Sigmoid colon (tissue), 7 donors: Measurements from ENCODE around the gene LRRTM4. TPM values are rescaled to one million over a fixed set of nuclear protein-coding genes. Genes with fewer than 3 reads are reported as not detected.

ENCODE experiments used
- DNase-seq: peaks from one replicate; pipeline ENCODE4 v3.0.0-alpha.2; 2019
- H3K27ac ChIP-seq, 4 donors: fragments of 200-600 bp; sonication (generic); one replicate each; pipeline ENCODE4 v1.5.1; 2016 to 2019; ENCODE audit warnings: mild to moderate bottlenecking in 1 of 4
- H3K27me3 ChIP-seq, 3 donors: fragments of 200-600 bp; sonication (generic); one replicate each; pipeline ENCODE4 v1.5.1; 2019; ENCODE audit warnings: mild to moderate bottlenecking in 1 of 3
- H3K36me3 ChIP-seq, 4 donors: fragments of 200-600 bp; sonication (generic); one replicate each; pipeline ENCODE4 v1.5.1; 2016 to 2019
- H3K4me1 ChIP-seq, 4 donors: fragments of 200-600 bp; sonication (generic); one replicate each; pipeline ENCODE4 v1.5.1; 2017 to 2019
- H3K4me3 ChIP-seq, 4 donors: fragments of 200-600 bp; sonication (generic); one replicate each; pipeline ENCODE4 v1.5.1; 2017 to 2019; ENCODE audit warnings: mild to moderate bottlenecking in 2 of 4, moderate library complexity in 1 of 4
- H3K9me3 ChIP-seq, 4 donors: fragments of 200-600 bp in 3 of 4; sonication (generic) in 3 of 4; one replicate each; pipeline versions ENCODE4 v1.5.1 to v1.6.1; 2013 to 2019
- CTCF ChIP-seq, 4 experiments: fragments of 450-650 bp in 3 of 4; fragments of 200-600 bp in 1 of 4; IDR thresholded peaks; one replicate each; pipeline ENCODE4 v1.5.1; 2016 to 2019; ENCODE audit warnings: antibody characterized with exemption in 4 of 4, mild to moderate bottlenecking in 3 of 4, moderate library complexity in 2 of 4
- EP300 ChIP-seq, 4 donors: sonication (generic); formaldehyde crosslinking; IDR thresholded peaks; one replicate each; pipeline ENCODE4 v1.6.1; 2017; ENCODE audit warnings: antibody characterized with exemption in 4 of 4
- POLR2A ChIP-seq, 2 donors: fragments of 450-650 bp; IDR thresholded peaks; one replicate each; pipeline ENCODE4 v1.6.1; 2016; ENCODE audit warnings: antibody characterized with exemption in 2 of 2, mild to moderate bottlenecking in 2 of 2, moderate library complexity in 2 of 2
- POLR2AphosphoS5 ChIP-seq, 4 donors: sonication (generic); formaldehyde crosslinking; IDR thresholded peaks; one replicate each; pipeline ENCODE4 v1.6.1; 2017; ENCODE audit warnings: antibody characterized with exemption in 4 of 4
- WGBS, 2 donors: extraction: QIAGEN DNeasy Blood & Tissue Kit; methylation state at CpG; one replicate each; pipeline ENCODE4 v1.1.7; 2013; 5-methylcytosine and 5-hydroxymethylcytosine counted together
- intact Hi-C: fragments of 100-400 bp; cut with DNase I; formaldehyde crosslinking; loops from one replicate; pipeline ENCODE4 v1.15.1; 2023
- polyA plus RNA-seq, 3 donors: library from polyadenylated mRNA; stranded (reverse); fragments of 200-250 nt; gene quantifications; one replicate each; pipeline ENCODE4 v1.2.3, GENCODE V29; 2013
- total RNA-seq, 4 donors: library from RNA; depleted of rRNA; stranded (reverse); fragments of >200 nt; gene quantifications; one replicate each; pipeline ENCODE4 v1.1.0, GENCODE V29; 2016
- donor health status: healthy with polysubstance abuse.
- donor health status: Bipolar disorder and iron deficiency.
- donor health status: healthy.

LRRTM4 gene
- total and polyA plus RNA-seq, 7 donors: 0.17 to 1.1 (median 0.55) TPM; not detected in 2

- DNase-seq: no peak
- Histone ChIP-seq H3K36me3 (no peaks in the 10 kb centered on the region), H3K4me1 (no peaks in the 10 kb centered on the region), H3K27me3 (no peaks in the 10 kb centered on the region), H3K27ac (no peak overlapping the region), H3K4me3 (no peak overlapping the region), H3K9me3 (no peaks in the 10 kb centered on the region)
- TF ChIP-seq POLR2AphosphoS5 (IDR thresholded peaks at IDR 0.05): no peak
- TF ChIP-seq CTCF (IDR thresholded peaks at IDR 0.05): no peak
- no peak for TF ChIP-seq POLR2A (IDR thresholded peaks at IDR 0.05)
- TF ChIP-seq EP300 (IDR thresholded peaks at IDR 0.05): no peak
- intact Hi-C loops: no loop called here
- WGBS, 2 donors: 82 to 86% methylated on average over 14 of the region's 14 CpGs
Observed at GRCh38 chr2:76748581-76749296, 773.4 kb downstream of the LRRTM4 start.

- intact Hi-C loops: no loop called here
- Histone ChIP-seq H3K4me3 (no peak overlapping the region), H3K27ac (no peak overlapping the region), H3K27me3 (no peaks in the 10 kb centered on the region), H3K36me3 (no peaks in the 10 kb centered on the region), H3K4me1 (no peaks in the 10 kb centered on the region), H3K9me3 (no peaks in the 10 kb centered on the region)
- no peak for TF ChIP-seq POLR2A (IDR thresholded peaks at IDR 0.05)
- TF ChIP-seq EP300 (IDR thresholded peaks at IDR 0.05): no peak
- 90 to 91% methylated on average over 2 of the region's 2 CpGs for WGBS, 2 donors
- no peak for DNase-seq
Observed at GRCh38 chr2:76745605-76746004, 776.6 kb downstream of the LRRTM4 start.

- intact Hi-C loops: no loop called here
- no peaks in the 10 kb centered on the region for H3K9me3 ChIP-seq
- no peak for DNase-seq
- no peaks in the 10 kb centered on the region for H3K36me3 ChIP-seq
- 80 to 83% methylated on average over 1 of the region's 1 CpG for WGBS, 2 donors
- H3K27ac ChIP-seq: no peak overlapping the region
- no peak overlapping the region for H3K4me3 ChIP-seq
- no peaks in the 10 kb centered on the region for H3K27me3 ChIP-seq
- no peak for TF ChIP-seq CTCF (IDR thresholded peaks at IDR 0.05)
- no peak for TF ChIP-seq POLR2AphosphoS5 (IDR thresholded peaks at IDR 0.05)
- TF ChIP-seq POLR2A (IDR thresholded peaks at IDR 0.05): no peak
- TF ChIP-seq EP300 (IDR thresholded peaks at IDR 0.05): no peak
- no peaks in the 10 kb centered on the region for H3K4me1 ChIP-seq
Observed at GRCh38 chr2:76737607-76738006, 784.6 kb downstream of the LRRTM4 start.

- Histone ChIP-seq H3K4me3 (no peak overlapping the region), H3K27ac (no peak overlapping the region), H3K9me3 (no peaks in the 10 kb centered on the region), H3K36me3 (no peaks in the 10 kb centered on the region), H3K27me3 (no peaks in the 10 kb centered on the region), H3K4me1 (no peaks in the 10 kb centered on the region)
- no peak for DNase-seq
- TF ChIP-seq POLR2AphosphoS5 (IDR thresholded peaks at IDR 0.05): no peak
- no peak for TF ChIP-seq CTCF (IDR thresholded peaks at IDR 0.05)
- no peak for TF ChIP-seq POLR2A (IDR thresholded peaks at IDR 0.05)
- TF ChIP-seq EP300 (IDR thresholded peaks at IDR 0.05): no peak
- intact Hi-C loops: no loop called here
Observed at GRCh38 chr2:76733736-76734135, 788.4 kb downstream of the LRRTM4 start.

DNA sequence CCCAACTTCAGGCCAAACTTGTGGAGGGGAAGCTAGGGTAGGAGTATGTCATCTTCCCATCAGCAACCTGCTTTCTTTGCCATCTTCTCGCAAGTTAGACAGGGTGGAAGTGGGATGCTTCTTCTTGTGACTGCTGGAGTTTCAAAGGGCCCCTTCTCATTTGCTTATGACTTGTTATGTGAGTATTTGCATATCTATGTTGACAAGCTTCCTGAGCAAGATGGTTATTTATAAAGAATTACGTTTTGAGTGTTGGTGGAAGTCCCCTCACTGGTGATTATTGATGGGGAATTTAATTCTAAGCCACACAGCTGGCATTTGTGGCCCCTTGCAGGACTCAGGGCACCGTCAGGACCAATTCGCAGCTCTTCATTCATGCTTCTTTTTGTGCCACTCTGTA lies 791.0 kb downstream of the LRRTM4 start:
- intact Hi-C loops: no loop called here
- Histone ChIP-seq H3K27me3 (no peaks in the 10 kb centered on the region), H3K9me3 (no peaks in the 10 kb centered on the region), H3K36me3 (no peaks in the 10 kb centered on the region), H3K4me3 (no peak overlapping the region), H3K27ac (no peak overlapping the region), H3K4me1 (no peaks in the 10 kb centered on the region)
- no peak for TF ChIP-seq CTCF (IDR thresholded peaks at IDR 0.05)
- TF ChIP-seq POLR2AphosphoS5 (IDR thresholded peaks at IDR 0.05): no peak
- no peak for TF ChIP-seq EP300 (IDR thresholded peaks at IDR 0.05)
- no peak for TF ChIP-seq POLR2A (IDR thresholded peaks at IDR 0.05)
- DNase-seq: no peak
- 72 to 79% methylated on average over 4 of the region's 4 CpGs for WGBS, 2 donors
